ENCODE measurements around the gene HOXD10.

DNA sequence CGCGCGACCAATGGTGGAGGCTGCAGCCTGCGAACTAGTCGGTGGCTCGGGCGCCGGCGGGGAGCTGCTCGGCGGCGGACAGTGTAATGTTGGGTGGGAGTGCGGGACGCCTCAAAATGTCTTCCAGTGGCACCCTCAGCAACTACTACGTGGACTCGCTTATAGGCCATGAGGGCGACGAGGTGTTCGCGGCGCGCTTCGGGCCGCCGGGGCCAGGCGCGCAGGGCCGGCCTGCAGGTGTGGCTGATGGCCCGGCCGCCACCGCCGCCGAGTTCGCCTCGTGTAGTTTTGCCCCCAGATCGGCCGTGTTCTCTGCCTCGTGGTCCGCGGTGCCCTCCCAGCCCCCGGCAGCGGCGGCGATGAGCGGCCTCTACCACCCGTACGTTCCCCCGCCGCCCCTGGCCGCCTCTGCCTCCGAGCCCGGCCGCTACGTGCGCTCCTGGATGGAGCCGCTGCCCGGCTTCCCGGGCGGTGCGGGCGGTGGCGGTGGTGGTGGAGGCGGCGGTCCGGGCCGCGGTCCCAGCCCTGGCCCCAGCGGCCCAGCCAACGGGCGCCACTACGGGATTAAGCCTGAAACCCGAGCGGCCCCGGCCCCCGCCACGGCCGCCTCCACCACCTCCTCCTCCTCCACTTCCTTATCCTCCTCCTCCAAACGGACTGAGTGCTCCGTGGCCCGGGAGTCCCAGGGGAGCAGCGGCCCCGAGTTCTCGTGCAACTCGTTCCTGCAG is 6.3 kb downstream of the HOXD10 start, which contains the start of gene HOXD9:
- TF ChIP-seq CTCF (conservative IDR thresholded peaks at IDR 0.05 in 1 of 2, IDR thresholded peaks at IDR 0.05 in 1 of 2; ENCODE audit: low read depth in 1 of 2, low read length in 2 of 2) (no peak), EZH2 (IDR thresholded peaks at IDR 0.05; ENCODE audit: low read length, missing control alignments) (peak; percentile 77)

Data from fibroblast of lung (primary cell).